Ovary (tissue), 3 donors: ENCODE data around the gene IL27RA.

ENCODE experiments used
- EP300 ChIP-seq: sonication (generic); formaldehyde crosslinking; IDR thresholded peaks from one replicate; pipeline ENCODE4 v1.6.1; 2017; ENCODE audit warnings: antibody characterized with exemption
- POLR2A ChIP-seq: fragments of 450-650 bp; IDR thresholded peaks from one replicate; pipeline ENCODE4 v1.6.1; 2017; ENCODE audit warnings: antibody characterized with exemption, mild to moderate bottlenecking, moderate library complexity
- TF ChIP-seq, protein P1 (sequence below), 3 donors: fragments of 450-650 bp in 2 of 3; fragments of 200-600 bp in 1 of 3; IDR thresholded peaks; one replicate each; pipeline versions ENCODE4 v1.5.1 to v1.8.0; 2016 to 2022; ENCODE audit warnings: antibody characterized with exemption in 3 of 3, mild to moderate bottlenecking in 1 of 3
- donor health status: DM: no; HTN: no; CAD: no.

DNA sequence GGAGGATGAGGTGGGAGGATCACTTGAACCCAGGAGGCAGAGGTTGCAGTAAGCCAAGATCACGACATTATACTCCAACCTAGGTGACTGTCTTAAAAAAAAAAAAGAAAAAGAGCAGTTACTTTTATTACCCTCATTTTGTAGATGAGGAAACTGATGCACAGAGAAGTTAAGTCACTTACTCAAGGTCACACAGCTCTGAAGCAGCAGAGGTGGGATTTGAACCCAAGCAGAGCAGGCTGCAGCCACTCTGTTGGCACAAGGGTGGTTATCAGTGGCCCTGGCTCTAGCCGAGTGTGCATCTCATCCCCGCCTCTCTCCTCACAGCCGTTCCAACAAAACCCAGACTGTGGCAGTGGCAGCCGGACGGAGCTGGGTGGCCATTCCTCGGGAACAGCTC, 7.6 kb downstream of the IL27RA start:
- TF ChIP-seq, protein P1, sequence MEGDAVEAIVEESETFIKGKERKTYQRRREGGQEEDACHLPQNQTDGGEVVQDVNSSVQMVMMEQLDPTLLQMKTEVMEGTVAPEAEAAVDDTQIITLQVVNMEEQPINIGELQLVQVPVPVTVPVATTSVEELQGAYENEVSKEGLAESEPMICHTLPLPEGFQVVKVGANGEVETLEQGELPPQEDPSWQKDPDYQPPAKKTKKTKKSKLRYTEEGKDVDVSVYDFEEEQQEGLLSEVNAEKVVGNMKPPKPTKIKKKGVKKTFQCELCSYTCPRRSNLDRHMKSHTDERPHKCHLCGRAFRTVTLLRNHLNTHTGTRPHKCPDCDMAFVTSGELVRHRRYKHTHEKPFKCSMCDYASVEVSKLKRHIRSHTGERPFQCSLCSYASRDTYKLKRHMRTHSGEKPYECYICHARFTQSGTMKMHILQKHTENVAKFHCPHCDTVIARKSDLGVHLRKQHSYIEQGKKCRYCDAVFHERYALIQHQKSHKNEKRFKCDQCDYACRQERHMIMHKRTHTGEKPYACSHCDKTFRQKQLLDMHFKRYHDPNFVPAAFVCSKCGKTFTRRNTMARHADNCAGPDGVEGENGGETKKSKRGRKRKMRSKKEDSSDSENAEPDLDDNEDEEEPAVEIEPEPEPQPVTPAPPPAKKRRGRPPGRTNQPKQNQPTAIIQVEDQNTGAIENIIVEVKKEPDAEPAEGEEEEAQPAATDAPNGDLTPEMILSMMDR (IDR thresholded peaks at IDR 0.05): no peak
- TF ChIP-seq POLR2A (no peak), EP300 (no peak)
